Stromal cell of bone marrow (primary cell): Measurements from ENCODE around the gene ZBTB12.
A peak's percentile ranks its signal among the peaks of the same experiment; 100 is the strongest.
"Not testable (repeated sequence)": the region's sequence is repeated elsewhere in the genome, so short reads cannot be mapped to it uniquely, and the experiment has no call there.

ENCODE experiments used
- DNase-seq: peaks from one replicate; pipeline ENCODE4 v3.0.0-alpha.2; 2012; ENCODE audit warnings: low read depth

ZBTB12 gene

GRCh38 chr6:31874836-31875572 lies 26.9 kb downstream of the ZBTB12 start:
- no peak for DNase-seq

GRCh38 chr6:31874084-31874670 lies 27.7 kb downstream of the ZBTB12 start:
- DNase-seq: no peak

- no peak for DNase-seq
These were observed 30.7 kb downstream of the ZBTB12 start for GRCh38 chr6:31871046-31871659.

GRCh38 chr6:31870385-31870921 lies 31.4 kb downstream of the ZBTB12 start:
- no peak for DNase-seq

- DNase-seq: no peak
These were observed 32.5 kb downstream of the ZBTB12 start for GRCh38 chr6:31869343-31869742.

- DNase-seq: not testable (repeated sequence)
These were observed 33.3 kb downstream of the ZBTB12 start for GRCh38 chr6:31868658-31868971.

- no peak for DNase-seq
These were observed 36.4 kb downstream of the ZBTB12 start for GRCh38 chr6:31865205-31866118.

GRCh38 chr6:31864818-31865204 lies 37.1 kb downstream of the ZBTB12 start:
- DNase-seq: no peak

- not testable (repeated sequence) for DNase-seq
These were observed 37.7 kb downstream of the ZBTB12 start for GRCh38 chr6:31864123-31864562.

GRCh38 chr6:31862344-31863235 lies 39.3 kb downstream of the ZBTB12 start, which contains the start of gene NEU1:
Gene NEU1 (minus strand): TSS chr6:31862821. CDS start chr6:31862776, 45 bp downstream.
- DNase-seq: peak; percentile 100

- DNase-seq: no peak
These were observed 40.0 kb downstream of the ZBTB12 start for GRCh38 chr6:31861919-31862343.

- no peak for DNase-seq
These were observed 40.7 kb downstream of the ZBTB12 start for GRCh38 chr6:31861150-31861549.

GRCh38 chr6:31860349-31860748 lies 41.5 kb downstream of the ZBTB12 start:
- no peak for DNase-seq

GRCh38 chr6:31859923-31860322 lies 42.0 kb downstream of the ZBTB12 start:
- DNase-seq: no peak

- no peak for DNase-seq
These were observed 43.2 kb downstream of the ZBTB12 start for GRCh38 chr6:31858707-31859106.

- not testable (repeated sequence) for DNase-seq
These were observed 44.1 kb downstream of the ZBTB12 start for GRCh38 chr6:31857774-31858173.

- not testable (repeated sequence) for DNase-seq
These were observed 49.7 kb downstream of the ZBTB12 start for GRCh38 chr6:31851980-31852718.

GRCh38 chr6:31851485-31851832 lies 50.4 kb downstream of the ZBTB12 start:
- DNase-seq: no peak

- no peak for DNase-seq
These were observed 51.0 kb downstream of the ZBTB12 start for GRCh38 chr6:31850765-31851484.
